ENCODE measurements around the gene APEX1.

DNA sequence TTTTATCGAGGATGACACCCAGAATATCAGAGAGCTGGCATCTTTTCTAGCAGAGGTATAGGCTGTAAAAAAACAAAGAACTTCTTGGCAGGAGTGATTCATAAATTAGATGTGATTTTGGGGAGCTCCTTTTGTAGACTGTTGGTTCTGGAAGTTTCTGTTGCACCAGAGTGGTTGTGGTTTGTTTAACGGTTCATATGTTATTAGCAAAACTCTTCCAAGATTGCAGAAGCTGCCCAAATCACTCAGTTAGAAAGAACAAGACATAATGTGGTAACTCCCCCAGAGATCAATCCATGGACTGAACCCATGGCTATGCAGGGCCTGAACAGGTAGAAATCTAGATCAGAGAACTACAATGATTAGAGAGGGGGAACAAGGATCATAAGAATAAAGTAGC is 43.6 kb downstream of the APEX1 start:
- TF ChIP-seq CTCF (IDR thresholded peaks at IDR 0.05; ENCODE audit: low read length): no peak
- TF ChIP-seq EZH2phosphoT487 (IDR thresholded peaks at IDR 0.05; ENCODE audit: low read length): no peak
- no peak for TF ChIP-seq EZH2 (optimal IDR thresholded peaks at IDR 0.05; ENCODE audit: low read depth, low read length)
